ENCODE data around the gene PRELID2.

Gene PRELID2

DNA sequence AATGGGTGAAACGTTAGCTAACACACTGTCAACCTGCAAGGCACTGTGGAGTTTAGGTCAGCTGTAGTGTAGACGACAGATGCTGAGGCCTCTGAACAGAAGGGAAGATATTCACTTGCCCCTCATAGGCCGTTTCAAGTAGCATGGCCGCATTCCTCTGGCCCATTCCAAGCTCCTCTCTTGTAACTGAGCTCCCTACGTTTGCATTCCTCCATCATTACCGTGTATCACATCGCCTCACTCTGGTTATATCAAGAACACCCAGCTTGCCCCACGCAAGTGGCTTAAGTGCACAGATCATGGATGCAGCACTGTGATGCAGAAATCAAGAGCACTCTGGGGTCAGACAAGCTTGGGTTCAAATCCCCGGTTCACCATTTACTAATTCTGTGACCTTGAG is 43.3 kb downstream of the PRELID2 start:
- H3K9ac ChIP-seq (ENCODE audit: low read length), result no peak overlapping the region
- no peak overlapping the region for H3K27ac ChIP-seq (ENCODE audit: low read depth, low read length)
- no peaks in the 10 kb centered on the region for H3K9me3 ChIP-seq (ENCODE audit: insufficient read depth, low read length)
- H3K79me2 ChIP-seq (ENCODE audit: insufficient read depth, low read length), result no peaks in the 10 kb centered on the region
- no peak overlapping the region for H2AFZ ChIP-seq (ENCODE audit: low read depth, low read length, severe bottlenecking)
- H3K4me3 ChIP-seq (ENCODE audit: insufficient read depth, low read length, poor library complexity, severe bottlenecking), result no peak overlapping the region
- H3K27me3 ChIP-seq (ENCODE audit: low read length), result no peaks in the 10 kb centered on the region
- H3F3A ChIP-seq (ENCODE audit: insufficient read depth), result no peaks in the 10 kb centered on the region
- no peaks in the 10 kb centered on the region for H4K20me1 ChIP-seq (ENCODE audit: low read depth, low read length)
- no peaks in the 10 kb centered on the region for H3K9me2 ChIP-seq (replicated peaks; ENCODE audit: insufficient read depth, low read length)
- TF ChIP-seq, protein P1, sequence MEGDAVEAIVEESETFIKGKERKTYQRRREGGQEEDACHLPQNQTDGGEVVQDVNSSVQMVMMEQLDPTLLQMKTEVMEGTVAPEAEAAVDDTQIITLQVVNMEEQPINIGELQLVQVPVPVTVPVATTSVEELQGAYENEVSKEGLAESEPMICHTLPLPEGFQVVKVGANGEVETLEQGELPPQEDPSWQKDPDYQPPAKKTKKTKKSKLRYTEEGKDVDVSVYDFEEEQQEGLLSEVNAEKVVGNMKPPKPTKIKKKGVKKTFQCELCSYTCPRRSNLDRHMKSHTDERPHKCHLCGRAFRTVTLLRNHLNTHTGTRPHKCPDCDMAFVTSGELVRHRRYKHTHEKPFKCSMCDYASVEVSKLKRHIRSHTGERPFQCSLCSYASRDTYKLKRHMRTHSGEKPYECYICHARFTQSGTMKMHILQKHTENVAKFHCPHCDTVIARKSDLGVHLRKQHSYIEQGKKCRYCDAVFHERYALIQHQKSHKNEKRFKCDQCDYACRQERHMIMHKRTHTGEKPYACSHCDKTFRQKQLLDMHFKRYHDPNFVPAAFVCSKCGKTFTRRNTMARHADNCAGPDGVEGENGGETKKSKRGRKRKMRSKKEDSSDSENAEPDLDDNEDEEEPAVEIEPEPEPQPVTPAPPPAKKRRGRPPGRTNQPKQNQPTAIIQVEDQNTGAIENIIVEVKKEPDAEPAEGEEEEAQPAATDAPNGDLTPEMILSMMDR (IDR thresholded peaks at IDR 0.05; ENCODE audit: insufficient read depth, low read length, poor library complexity, severe bottlenecking), result no peak
- no peak for TF ChIP-seq EZH2phosphoT487 (conservative IDR thresholded peaks at IDR 0.05; ENCODE audit: low read length)
- H3K36me3 ChIP-seq (ENCODE audit: low read length), result no peaks in the 10 kb centered on the region
- no peak overlapping the region for H3K4me2 ChIP-seq (ENCODE audit: low read depth, low read length, poor library complexity, severe bottlenecking)

- Histone ChIP-seq H3K27me3 (ENCODE audit: low read length) (no peaks in the 10 kb centered on the region), H3K9ac (ENCODE audit: low read length) (no peak overlapping the region), H3K4me3 (ENCODE audit: insufficient read depth, low read length, poor library complexity, severe bottlenecking) (no peak overlapping the region), H3K9me2 (replicated peaks; ENCODE audit: insufficient read depth, low read length) (no peaks in the 10 kb centered on the region), H3K79me2 (ENCODE audit: insufficient read depth, low read length) (no peaks in the 10 kb centered on the region), H2AFZ (ENCODE audit: low read depth, low read length, severe bottlenecking) (no peak overlapping the region), H3K9me3 (ENCODE audit: insufficient read depth, low read length) (no peaks in the 10 kb centered on the region), H3F3A (ENCODE audit: insufficient read depth) (no peaks in the 10 kb centered on the region), H3K36me3 (ENCODE audit: low read length) (no peaks in the 10 kb centered on the region), H3K27ac (ENCODE audit: low read depth, low read length) (no peak overlapping the region), H4K20me1 (ENCODE audit: low read depth, low read length) (no peaks in the 10 kb centered on the region), H3K4me2 (ENCODE audit: low read depth, low read length, poor library complexity, severe bottlenecking) (no peak overlapping the region)
- TF ChIP-seq, protein P1 (IDR thresholded peaks at IDR 0.05; ENCODE audit: insufficient read depth, low read length, poor library complexity, severe bottlenecking), result no peak
- no peak for TF ChIP-seq EZH2phosphoT487 (conservative IDR thresholded peaks at IDR 0.05; ENCODE audit: low read length)
Measured at GRCh38 chr5:145787996-145788395, 47.1 kb downstream of the PRELID2 start.

DNA sequence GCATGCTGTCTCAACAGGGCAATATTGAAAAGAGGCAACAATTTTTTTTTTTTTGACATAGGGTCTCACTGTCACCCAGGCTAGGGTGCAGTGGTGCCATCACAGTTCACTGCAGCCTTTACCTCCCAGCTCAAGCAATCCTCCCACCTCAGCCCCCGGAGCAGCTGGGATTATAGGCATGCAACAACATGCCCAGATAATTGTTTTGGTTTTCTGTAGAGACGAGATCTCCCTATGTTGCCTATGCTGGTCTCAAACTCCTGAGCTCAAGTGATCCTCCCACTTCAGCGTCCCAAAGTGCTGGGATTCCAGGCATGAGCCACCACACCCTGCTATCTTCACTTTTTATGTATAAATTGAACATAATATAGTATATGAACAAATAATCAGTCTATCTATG is 47.6 kb downstream of the PRELID2 start:
- no peak overlapping the region for H3K4me2 ChIP-seq (ENCODE audit: low read depth, low read length, poor library complexity, severe bottlenecking)
- no peak overlapping the region for H2AFZ ChIP-seq (ENCODE audit: low read depth, low read length, severe bottlenecking)
- H3K9me2 ChIP-seq (replicated peaks; ENCODE audit: insufficient read depth, low read length), result no peaks in the 10 kb centered on the region
- H3F3A ChIP-seq (ENCODE audit: insufficient read depth), result no peaks in the 10 kb centered on the region
- H3K79me2 ChIP-seq (ENCODE audit: insufficient read depth, low read length), result no peaks in the 10 kb centered on the region
- TF ChIP-seq, protein P1 (IDR thresholded peaks at IDR 0.05; ENCODE audit: insufficient read depth, low read length, poor library complexity, severe bottlenecking), result no peak
- no peak for TF ChIP-seq EZH2phosphoT487 (conservative IDR thresholded peaks at IDR 0.05; ENCODE audit: low read length)
- H3K27ac ChIP-seq (ENCODE audit: low read depth, low read length), result no peak overlapping the region
- no peak overlapping the region for H3K4me3 ChIP-seq (ENCODE audit: insufficient read depth, low read length, poor library complexity, severe bottlenecking)
- no peaks in the 10 kb centered on the region for H4K20me1 ChIP-seq (ENCODE audit: low read depth, low read length)
- no peaks in the 10 kb centered on the region for H3K9me3 ChIP-seq (ENCODE audit: insufficient read depth, low read length)
- H3K36me3 ChIP-seq (ENCODE audit: low read length), result no peaks in the 10 kb centered on the region
- no peaks in the 10 kb centered on the region for H3K27me3 ChIP-seq (ENCODE audit: low read length)
- no peak overlapping the region for H3K9ac ChIP-seq (ENCODE audit: low read length)

All from SU-DHL-6 (cell line).